ENCODE results near the gene TPCN1.

The TPCN1 gene

DNA sequence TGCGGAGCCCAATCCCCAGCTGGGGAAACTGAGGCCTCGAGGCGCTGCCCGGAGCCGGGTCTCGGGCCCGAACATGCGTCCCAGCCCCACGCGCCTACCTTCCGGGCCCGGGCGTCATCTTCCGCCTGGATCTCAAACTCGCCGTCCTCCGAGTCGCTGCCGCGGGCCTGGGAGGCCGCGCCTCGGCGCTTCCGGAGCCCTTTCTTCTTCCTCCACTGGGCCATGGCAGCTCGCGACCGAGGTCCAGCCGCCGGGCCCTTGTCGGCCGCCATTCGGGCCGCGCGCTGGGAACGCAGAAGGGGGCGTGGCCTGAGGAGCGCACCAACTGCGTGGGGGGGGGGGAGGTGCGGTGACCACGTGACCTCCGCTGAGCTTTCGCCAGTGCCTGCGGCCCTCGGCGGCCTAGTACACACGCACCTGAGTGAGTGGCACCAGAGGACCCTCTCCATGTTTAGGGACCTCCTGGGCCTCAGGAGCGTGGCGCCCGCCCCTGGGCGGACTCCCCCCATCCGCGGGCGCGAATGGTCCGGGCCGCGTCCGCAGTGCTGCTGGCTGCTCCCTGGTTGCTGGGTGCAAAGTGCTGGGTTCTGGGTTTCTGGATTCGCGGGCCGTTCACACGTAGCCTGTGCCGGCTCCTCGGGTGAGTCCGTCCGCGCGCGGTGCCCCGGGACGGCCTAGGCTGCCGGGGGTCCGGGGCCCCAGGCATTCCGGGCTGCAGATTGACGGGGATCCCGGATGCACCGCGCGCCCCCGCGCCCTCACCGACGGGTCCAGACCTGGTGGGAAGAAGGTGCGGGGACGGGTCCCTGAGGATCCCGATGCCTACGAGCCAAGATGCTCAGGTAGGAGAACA, 35.9 kb upstream of the TPCN1 start, which contains the start of the genes DDX54 and RITA1 (continued):
- TF ChIP-seq ZBTB26 (tag by site-specific recombination; optimal IDR thresholded peaks at IDR 0.05) (peak; percentile 93), ZSCAN30 (tag by site-specific recombination; IDR thresholded peaks at IDR 0.05) (peak; percentile 96), ZSCAN23 (tag by site-specific recombination; IDR thresholded peaks at IDR 0.05) (peak; percentile 90), ZNF580 (tag by site-specific recombination; IDR thresholded peaks at IDR 0.05) (peak; percentile 89), ZNF701 (tag by site-specific recombination; IDR thresholded peaks at IDR 0.05) (no peak), ZNF121 (tag by site-specific recombination; IDR thresholded peaks at IDR 0.05) (peak; percentile 90; the same call in 1 of the 2 replicates), HOXD13 (CRISPR knock-in tag; IDR thresholded peaks at IDR 0.05; ENCODE audit: borderline replicate concordance) (no peak), GLIS1 (tag by site-specific recombination; IDR thresholded peaks at IDR 0.05) (peak; percentile 94), ZIC2 (tag by site-specific recombination; IDR thresholded peaks at IDR 0.05) (peak; percentile 82), TRIM28 (IDR thresholded peaks at IDR 0.05; ENCODE audit: borderline replicate concordance, low read length) (peak; percentile 81; the same call in 1 of the 2 replicates), ZNF211 (tag by site-specific recombination; IDR thresholded peaks at IDR 0.05; ENCODE audit: low read depth) (no peak), ZNF335 (tag by site-specific recombination; conservative IDR thresholded peaks at IDR 0.05) (peak; percentile 83), REPIN1 (tag by site-specific recombination; IDR thresholded peaks at IDR 0.05; ENCODE audit: low read depth) (no peak; the same call in none of the 2 replicates), ZNF76 (tag by site-specific recombination; IDR thresholded peaks at IDR 0.05; ENCODE audit: borderline replicate concordance, low read depth) (peak; percentile 86), ZNF140 (tag by site-specific recombination; IDR thresholded peaks at IDR 0.05) (no peak), HIC1 (tag by site-specific recombination; IDR thresholded peaks at IDR 0.05) (no peak; the same call in 1 of the 2 replicates), EGR2 (tag by site-specific recombination; IDR thresholded peaks at IDR 0.05; ENCODE audit: low read depth) (peak; percentile 21; the same call in 1 of the 2 replicates), ZNF114 (tag by site-specific recombination; IDR thresholded peaks at IDR 0.05) (no peak), ZNF146 (tag by site-specific recombination; IDR thresholded peaks at IDR 0.05) (0 out of 2 replicates have a peak, but pooled peaks have one; percentile 2), SP3 (tag by site-specific recombination; IDR thresholded peaks at IDR 0.05) (peak; percentile 89), ZXDB (tag by site-specific recombination; IDR thresholded peaks at IDR 0.05) (peak; percentile 96), ZNF488 (tag by site-specific recombination; IDR thresholded peaks at IDR 0.05) (no peak)
- TF ChIP-seq, protein P1, sequence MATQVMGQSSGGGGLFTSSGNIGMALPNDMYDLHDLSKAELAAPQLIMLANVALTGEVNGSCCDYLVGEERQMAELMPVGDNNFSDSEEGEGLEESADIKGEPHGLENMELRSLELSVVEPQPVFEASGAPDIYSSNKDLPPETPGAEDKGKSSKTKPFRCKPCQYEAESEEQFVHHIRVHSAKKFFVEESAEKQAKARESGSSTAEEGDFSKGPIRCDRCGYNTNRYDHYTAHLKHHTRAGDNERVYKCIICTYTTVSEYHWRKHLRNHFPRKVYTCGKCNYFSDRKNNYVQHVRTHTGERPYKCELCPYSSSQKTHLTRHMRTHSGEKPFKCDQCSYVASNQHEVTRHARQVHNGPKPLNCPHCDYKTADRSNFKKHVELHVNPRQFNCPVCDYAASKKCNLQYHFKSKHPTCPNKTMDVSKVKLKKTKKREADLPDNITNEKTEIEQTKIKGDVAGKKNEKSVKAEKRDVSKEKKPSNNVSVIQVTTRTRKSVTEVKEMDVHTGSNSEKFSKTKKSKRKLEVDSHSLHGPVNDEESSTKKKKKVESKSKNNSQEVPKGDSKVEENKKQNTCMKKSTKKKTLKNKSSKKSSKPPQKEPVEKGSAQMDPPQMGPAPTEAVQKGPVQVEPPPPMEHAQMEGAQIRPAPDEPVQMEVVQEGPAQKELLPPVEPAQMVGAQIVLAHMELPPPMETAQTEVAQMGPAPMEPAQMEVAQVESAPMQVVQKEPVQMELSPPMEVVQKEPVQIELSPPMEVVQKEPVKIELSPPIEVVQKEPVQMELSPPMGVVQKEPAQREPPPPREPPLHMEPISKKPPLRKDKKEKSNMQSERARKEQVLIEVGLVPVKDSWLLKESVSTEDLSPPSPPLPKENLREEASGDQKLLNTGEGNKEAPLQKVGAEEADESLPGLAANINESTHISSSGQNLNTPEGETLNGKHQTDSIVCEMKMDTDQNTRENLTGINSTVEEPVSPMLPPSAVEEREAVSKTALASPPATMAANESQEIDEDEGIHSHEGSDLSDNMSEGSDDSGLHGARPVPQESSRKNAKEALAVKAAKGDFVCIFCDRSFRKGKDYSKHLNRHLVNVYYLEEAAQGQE (tag by site-specific recombination; IDR thresholded peaks at IDR 0.05) = peak; percentile 53; the same call in 1 of the 2 replicates
- TF ChIP-seq, protein P2, sequence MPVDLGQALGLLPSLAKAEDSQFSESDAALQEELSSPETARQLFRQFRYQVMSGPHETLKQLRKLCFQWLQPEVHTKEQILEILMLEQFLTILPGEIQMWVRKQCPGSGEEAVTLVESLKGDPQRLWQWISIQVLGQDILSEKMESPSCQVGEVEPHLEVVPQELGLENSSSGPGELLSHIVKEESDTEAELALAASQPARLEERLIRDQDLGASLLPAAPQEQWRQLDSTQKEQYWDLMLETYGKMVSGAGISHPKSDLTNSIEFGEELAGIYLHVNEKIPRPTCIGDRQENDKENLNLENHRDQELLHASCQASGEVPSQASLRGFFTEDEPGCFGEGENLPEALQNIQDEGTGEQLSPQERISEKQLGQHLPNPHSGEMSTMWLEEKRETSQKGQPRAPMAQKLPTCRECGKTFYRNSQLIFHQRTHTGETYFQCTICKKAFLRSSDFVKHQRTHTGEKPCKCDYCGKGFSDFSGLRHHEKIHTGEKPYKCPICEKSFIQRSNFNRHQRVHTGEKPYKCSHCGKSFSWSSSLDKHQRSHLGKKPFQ (tag by site-specific recombination; IDR thresholded peaks at IDR 0.05) = no peak; the same call in none of the 2 replicates
- TF ChIP-seq, protein P3, sequence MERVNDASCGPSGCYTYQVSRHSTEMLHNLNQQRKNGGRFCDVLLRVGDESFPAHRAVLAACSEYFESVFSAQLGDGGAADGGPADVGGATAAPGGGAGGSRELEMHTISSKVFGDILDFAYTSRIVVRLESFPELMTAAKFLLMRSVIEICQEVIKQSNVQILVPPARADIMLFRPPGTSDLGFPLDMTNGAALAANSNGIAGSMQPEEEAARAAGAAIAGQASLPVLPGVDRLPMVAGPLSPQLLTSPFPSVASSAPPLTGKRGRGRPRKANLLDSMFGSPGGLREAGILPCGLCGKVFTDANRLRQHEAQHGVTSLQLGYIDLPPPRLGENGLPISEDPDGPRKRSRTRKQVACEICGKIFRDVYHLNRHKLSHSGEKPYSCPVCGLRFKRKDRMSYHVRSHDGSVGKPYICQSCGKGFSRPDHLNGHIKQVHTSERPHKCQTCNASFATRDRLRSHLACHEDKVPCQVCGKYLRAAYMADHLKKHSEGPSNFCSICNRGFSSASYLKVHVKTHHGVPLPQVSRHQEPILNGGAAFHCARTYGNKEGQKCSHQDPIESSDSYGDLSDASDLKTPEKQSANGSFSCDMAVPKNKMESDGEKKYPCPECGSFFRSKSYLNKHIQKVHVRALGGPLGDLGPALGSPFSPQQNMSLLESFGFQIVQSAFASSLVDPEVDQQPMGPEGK (tag by site-specific recombination; IDR thresholded peaks at IDR 0.05) = peak; percentile 85; the same call in 1 of the 2 replicates

Data from HEK293 (cell line).